ENCODE data around the gene PUM2. TPM values are rescaled to one million over a fixed set of nuclear protein-coding genes. Genes with fewer than 3 reads are reported as not detected.

Gene PUM2
- total and polyA plus RNA-seq, 2 of the 8 experiments (the other 6 are each of a cell fraction or from before 2014, with no cell fraction given) = 46.6 to 114 TPM

GRCh38 chr2:20303966-20304365 is 46.7 kb downstream of the PUM2 start:
- ChIA-PET CTCF (ENCODE audit: partially characterized antibody) (interaction anchor here (0.6 to 2.4 kb wide), 9 partner anchors 10 to 112 kb away, joined by 3 to 20 read pairs (median 3); no protein-coding TSS in a partner anchor), POLR2A (ENCODE audit: partially characterized antibody) (no interaction called here)
- H4K20me1 ChIP-seq (replicated peaks in 1 of 2; ENCODE audit: control insufficient read depth in 1 of 2, insufficient read depth in 2 of 2, low read length in 2 of 2) = peaks cover 0 to 5% of the 10 kb centered on the region in 2 experiments
- no peak overlapping the region for H3K4ac ChIP-seq (replicated peaks; ENCODE audit: insufficient read length, low read depth, low read length)
- H4K91ac ChIP-seq (replicated peaks; ENCODE audit: insufficient read length, low read length) = no peak overlapping the region
- H2AFZ ChIP-seq (ENCODE audit: low read length) = no peak overlapping the region
- no peak overlapping the region for H3K27ac ChIP-seq (ENCODE audit: low read depth, low read length)
- H3K36me3 ChIP-seq (ENCODE audit: control insufficient read depth in 2 of 4, insufficient read depth in 4 of 4, low read length in 3 of 4) = peaks cover 4 to 64% (median 22%) of the 10 kb centered on the region in 4 experiments
- H3K56ac ChIP-seq (replicated peaks; ENCODE audit: insufficient read length, low read depth, low read length) = no peak overlapping the region
- H2AK5ac ChIP-seq (ENCODE audit: low read depth, low read length) = no peak overlapping the region
- no peak overlapping the region for H3K18ac ChIP-seq (ENCODE audit: extremely low read depth, low read length)
- H3K79me2 ChIP-seq (ENCODE audit: control insufficient read depth in 1 of 2, insufficient read depth in 2 of 2, low read length in 2 of 2) = peaks cover 0 to 46% of the 10 kb centered on the region in 2 experiments; a peak in 2 of 4 replicates
- H4K8ac ChIP-seq (ENCODE audit: extremely low read depth, insufficient read depth, low read length) = no peak overlapping the region
- no peaks in the 10 kb centered on the region for H3K23me2 ChIP-seq (ENCODE audit: low read depth, low read length)
- H4K5ac ChIP-seq (ENCODE audit: insufficient read length, low read depth, low read length) = no peak overlapping the region
- H3K4me2 ChIP-seq (ENCODE audit: insufficient read depth in 1 of 2, low read depth in 2 of 2, low read length in 2 of 2) = no peak overlapping the region
- TF ChIP-seq RFX5 (IDR thresholded peaks at IDR 0.05; ENCODE audit: borderline replicate concordance, low read depth, low read length) (no peak), CTCF (IDR thresholded peaks at IDR 0.05; ENCODE audit: control extremely low read depth in 1 of 3, insufficient read depth in 1 of 3, low read depth in 1 of 3, low read length in 3 of 3) (no peak), RXRA (IDR thresholded peaks at IDR 0.05; ENCODE audit: insufficient read depth, low read depth, low read length) (no peak), SP4 (IDR thresholded peaks at IDR 0.05; ENCODE audit: low read length) (no peak), SUZ12 (IDR thresholded peaks at IDR 0.05; ENCODE audit: low read length) (no peak), EGR1 (IDR thresholded peaks at IDR 0.05; ENCODE audit: borderline replicate concordance, low read depth, low read length) (no peak), TAF1 (IDR thresholded peaks at IDR 0.05; ENCODE audit: low read depth, low read length) (no peak), CBX5 (IDR thresholded peaks at IDR 0.05; ENCODE audit: low read depth, low read length) (no peak), POLR2AphosphoS5 (IDR thresholded peaks at IDR 0.05; ENCODE audit: low read depth, low read length) (no peak), NANOG (IDR thresholded peaks at IDR 0.05; ENCODE audit: insufficient read depth, low read depth, low read length, poor library complexity, severe bottlenecking) (no peak), SRF (IDR thresholded peaks at IDR 0.05; ENCODE audit: low read depth, low read length) (no peak)
- no peak overlapping the region for H2BK12ac ChIP-seq (ENCODE audit: low read depth, low read length)
- no peak overlapping the region for H3K4me3 ChIP-seq (ENCODE audit: extremely low read depth in 1 of 4, insufficient read depth in 2 of 4, low read depth in 3 of 4, low read length in 4 of 4)
- 88% methylated on average over 1 of the region's 1 CpG; no CpG with 5 or more reads in 1 of the 2 experiments for WGBS, 2 experiments (ENCODE audit: extremely low coverage in 1 of 2, insufficient coverage in 1 of 2, insufficient read length in 1 of 2, insufficient replicate concordance in 2 of 2, low coverage in 1 of 2, low lambda C conversion rate in 2 of 2, missing lambda C conversion rate in 1 of 2)
- H3K9me3 ChIP-seq (ENCODE audit: insufficient read depth in 2 of 2, low read depth in 1 of 2, low read length in 1 of 2) = no peaks in the 10 kb centered on the region
- H2BK120ac ChIP-seq (replicated peaks; ENCODE audit: low read depth, low read length) = no peak overlapping the region
- no peak for FAIRE-seq
- H3K14ac ChIP-seq (ENCODE audit: insufficient read length) = no peak overlapping the region
- H2BK20ac ChIP-seq (ENCODE audit: low read length) = no peak overlapping the region
- H3K9ac ChIP-seq (replicated peaks in 1 of 4; ENCODE audit: extremely low read depth in 1 of 4, low read depth in 3 of 4, low read length in 3 of 4) = no peak overlapping the region
- DNase-seq (ENCODE audit: low read depth in 1 of 2, low spot score in 2 of 2) = no peak
- no peak overlapping the region for H2BK15ac ChIP-seq (ENCODE audit: low read length)
- H3K79me1 ChIP-seq (ENCODE audit: low read depth, low read length) = no peaks in the 10 kb centered on the region; the same call in none of the 2 replicates
- H3K23ac ChIP-seq (ENCODE audit: insufficient read length) = no peak overlapping the region
- H3K4me1 ChIP-seq (replicated peaks in 1 of 4; ENCODE audit: control insufficient read depth in 3 of 4, insufficient read depth in 4 of 4, low read length in 3 of 4) = no peaks in the 10 kb centered on the region
- H2BK5ac ChIP-seq (ENCODE audit: low read depth, low read length) = no peak overlapping the region
- H3K27me3 ChIP-seq (replicated peaks in 1 of 4; ENCODE audit: control insufficient read depth in 3 of 4, extremely low read depth in 1 of 4, insufficient read depth in 3 of 4, low read length in 3 of 4) = no peaks in the 10 kb centered on the region

All from H1 (cell line).